Mesodermal cell (in vitro differentiated cells): Measurements from ENCODE around the gene RBPMS2.
"Not testable (repeated sequence)": the region's sequence is repeated elsewhere in the genome, so short reads cannot be mapped to it uniquely, and the experiment has no call there.

ENCODE experiments used
- H3K27ac ChIP-seq: 2 replicates; pipeline ENCODE4 v1.7.0; 2013; ENCODE audit warnings: mild to moderate bottlenecking, low read depth, low read length, moderate library complexity; ENCODE audit not compliant: severe bottlenecking
- H3K36me3 ChIP-seq: 2 replicates; pipeline ENCODE4 v1.7.1; 2013; ENCODE audit warnings: mild to moderate bottlenecking, low read length, moderate library complexity; ENCODE audit not compliant: control insufficient read depth, insufficient read depth
- H3K4me1 ChIP-seq: one replicate; pipeline ENCODE4 v1.7.1; 2013; ENCODE audit warnings: mild to moderate bottlenecking, low read length; ENCODE audit not compliant: insufficient read depth, control insufficient read depth, poor library complexity, severe bottlenecking
- H3K4me3 ChIP-seq: 2 replicates; pipeline ENCODE4 v1.7.0; 2013; ENCODE audit warnings: low read length, control low read depth, mild to moderate bottlenecking; ENCODE audit not compliant: insufficient read depth, poor library complexity, severe bottlenecking; ENCODE audit errors: extremely low read depth
- H3K9me3 ChIP-seq: 2 replicates; pipeline ENCODE4 v1.7.1; 2013; ENCODE audit warnings: mild to moderate bottlenecking, low read length, moderate library complexity; ENCODE audit not compliant: control insufficient read depth
- WGBS, 2 experiments: methylation state at CpG; one replicate each; pipeline ENCODE4 v1.1.5; 2013; ENCODE audit warnings: missing lambda C conversion rate in 2 of 2; ENCODE audit not compliant: insufficient coverage in 2 of 2; 5-methylcytosine and 5-hydroxymethylcytosine counted together

The RBPMS2 gene

DNA sequence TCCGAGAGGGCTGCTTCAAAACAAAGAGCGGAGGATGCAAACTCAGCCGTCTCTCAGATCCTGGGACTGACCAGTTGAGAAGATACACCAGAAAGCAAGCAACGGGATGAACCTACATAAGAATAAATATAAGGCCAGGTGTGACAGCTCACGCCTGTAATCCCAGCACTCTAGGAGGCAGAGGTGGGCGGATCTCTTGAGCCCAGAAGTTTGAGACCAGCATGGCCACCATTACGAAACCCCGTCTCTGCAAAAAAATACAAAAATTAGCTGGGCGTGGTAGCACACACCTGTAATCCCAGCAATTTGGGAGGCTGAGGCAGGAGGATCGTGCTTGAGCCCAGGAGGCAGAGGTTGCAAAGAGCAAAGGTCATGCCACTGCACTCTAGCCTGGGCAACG is 31.7 kb downstream of the RBPMS2 start:
- Histone ChIP-seq H3K4me1 (peaks cover 4% of the 10 kb centered on the region), H3K36me3 (peaks cover 80% of the 10 kb centered on the region), H3K9me3 (no peaks in the 10 kb centered on the region), H3K4me3 (no peak overlapping the region), H3K27ac (no peak overlapping the region)
- 93 to 94% methylated on average over 9 to 10 of the region's 11 CpGs for WGBS, 2 experiments

DNA sequence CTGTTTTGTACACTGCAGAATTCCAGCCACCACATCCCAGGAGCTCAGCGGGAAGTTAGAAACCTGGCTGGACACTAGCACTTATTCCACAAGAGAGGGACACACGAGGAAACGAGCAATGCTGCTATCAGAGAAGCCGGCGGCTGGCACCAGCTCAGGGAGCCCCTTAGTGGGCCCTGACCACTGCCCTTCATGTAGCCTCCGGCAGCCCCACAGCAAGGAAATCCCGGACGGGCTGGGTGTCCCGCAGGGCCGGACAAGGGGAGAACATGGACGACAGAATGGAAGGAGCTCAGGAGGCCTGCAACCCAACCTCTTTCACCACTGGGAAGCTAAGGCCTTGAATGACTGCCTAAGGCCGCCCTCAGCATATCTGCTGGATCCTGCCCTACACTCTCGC is 32.5 kb downstream of the RBPMS2 start:
- 90 to 95% methylated on average over 12 of the region's 13 CpGs for WGBS, 2 experiments
- Histone ChIP-seq H3K9me3 (no peaks in the 10 kb centered on the region), H3K27ac (no peak overlapping the region)

DNA sequence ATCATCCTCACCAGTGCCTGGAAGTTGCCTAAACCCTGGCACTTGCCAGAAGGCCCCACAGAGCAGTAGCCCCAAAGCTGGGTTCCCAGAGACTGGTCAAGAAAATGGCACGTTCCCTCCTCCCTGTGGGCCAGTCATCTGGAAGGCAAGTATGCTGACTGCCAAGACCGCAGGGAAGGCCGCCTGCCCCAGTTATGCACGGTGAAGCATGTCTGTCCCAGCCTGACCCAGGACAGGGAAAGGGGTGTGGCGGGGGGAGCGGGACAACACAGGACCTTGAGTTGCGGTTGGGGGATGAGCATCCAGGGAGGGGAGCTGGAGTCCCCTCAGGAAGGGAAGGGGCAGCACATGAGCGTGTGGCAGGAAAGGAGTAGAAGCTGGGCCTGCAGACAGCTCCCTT is 33.0 kb downstream of the RBPMS2 start:
- Histone ChIP-seq H3K36me3 (peaks cover 73% of the 10 kb centered on the region), H3K27ac (no peak overlapping the region), H3K4me3 (no peak overlapping the region), H3K4me1 (peaks cover 4% of the 10 kb centered on the region), H3K9me3 (no peaks in the 10 kb centered on the region)
- 96 to 98% methylated on average over 7 to 8 of the region's 8 CpGs for WGBS, 2 experiments

More for the DNA sequence above, 32.5 kb downstream of the RBPMS2 start:
- Histone ChIP-seq H3K4me3 (no peak overlapping the region), H3K4me1 (peaks cover 4% of the 10 kb centered on the region), H3K36me3 (peaks cover 77% of the 10 kb centered on the region)

DNA sequence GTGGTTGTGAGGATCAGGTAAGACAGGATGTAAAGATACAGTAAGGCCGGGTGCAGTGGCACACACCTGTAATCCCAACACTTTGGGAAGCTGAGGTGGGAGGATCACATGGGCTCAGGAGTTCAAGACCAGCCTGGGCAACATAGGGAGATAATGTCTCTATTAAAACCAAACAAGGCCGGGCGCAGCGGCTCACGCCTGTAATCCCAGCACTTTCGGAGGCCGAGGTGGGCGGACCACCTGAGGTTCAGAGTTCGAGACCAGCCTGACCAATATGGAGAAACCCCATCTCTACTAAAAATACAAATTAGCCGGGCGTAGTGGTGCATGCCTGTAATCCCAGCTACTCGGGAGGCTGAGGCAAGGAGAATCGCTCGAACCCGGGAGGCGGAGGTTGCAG is 33.7 kb downstream of the RBPMS2 start:
- H3K27ac ChIP-seq, H3K4me1 ChIP-seq, H3K9me3 ChIP-seq, H3K4me3 ChIP-seq: not testable (repeated sequence)
- 73 to 97% methylated on average over 9 of the region's 16 CpGs for WGBS, 2 experiments
- H3K36me3 ChIP-seq: peaks cover 72% of the 10 kb centered on the region

DNA sequence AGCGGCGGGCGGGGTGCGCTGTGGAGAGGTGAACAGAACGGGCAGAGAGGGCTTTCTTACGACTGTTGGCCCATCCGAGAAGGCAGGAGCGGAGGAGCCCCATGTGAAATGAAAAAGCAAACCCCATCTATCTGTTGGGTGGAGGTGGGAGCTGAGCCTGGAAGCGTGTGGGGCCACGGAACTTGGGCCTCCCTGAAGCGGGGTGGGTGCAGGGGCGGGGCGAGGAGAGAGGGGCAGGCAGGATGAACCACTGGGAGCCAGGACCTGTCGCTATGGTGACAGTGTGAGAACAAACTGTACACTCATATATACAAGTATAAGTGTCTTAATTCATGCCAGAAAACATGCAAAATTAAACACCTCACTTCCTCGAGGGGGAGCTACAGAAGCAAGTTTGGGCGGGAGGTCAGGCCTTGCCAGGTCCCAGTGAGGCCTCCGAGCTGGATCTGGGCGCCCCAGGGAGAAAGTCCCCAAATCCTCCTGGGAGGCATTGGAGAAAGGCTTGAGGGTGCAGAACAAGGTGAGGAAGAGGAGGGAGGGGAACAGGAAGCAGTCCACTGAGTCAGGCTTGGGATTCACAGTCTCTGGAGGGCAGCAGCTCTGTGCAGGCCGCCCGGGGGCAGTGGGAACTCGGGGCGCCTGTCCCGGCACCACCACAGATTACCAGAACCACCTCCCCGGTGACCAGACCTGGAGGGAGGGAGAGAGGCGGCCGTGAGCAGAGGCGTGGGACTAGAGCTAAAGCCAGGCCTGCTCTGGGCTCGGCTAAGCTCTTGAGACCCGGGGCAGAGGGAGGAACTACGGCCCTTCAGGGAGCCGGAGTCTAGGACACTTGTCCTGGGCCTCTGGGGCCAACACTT is 34.8 kb downstream of the RBPMS2 start:
- WGBS, 2 experiments: 90% methylated on average over 10 to 18 of the region's 31 CpGs
- Histone ChIP-seq H3K27ac (no peak overlapping the region), H3K4me1 (peaks cover 4% of the 10 kb centered on the region), H3K4me3 (no peak overlapping the region), H3K9me3 (no peaks in the 10 kb centered on the region), H3K36me3 (peaks cover 73% of the 10 kb centered on the region)

DNA sequence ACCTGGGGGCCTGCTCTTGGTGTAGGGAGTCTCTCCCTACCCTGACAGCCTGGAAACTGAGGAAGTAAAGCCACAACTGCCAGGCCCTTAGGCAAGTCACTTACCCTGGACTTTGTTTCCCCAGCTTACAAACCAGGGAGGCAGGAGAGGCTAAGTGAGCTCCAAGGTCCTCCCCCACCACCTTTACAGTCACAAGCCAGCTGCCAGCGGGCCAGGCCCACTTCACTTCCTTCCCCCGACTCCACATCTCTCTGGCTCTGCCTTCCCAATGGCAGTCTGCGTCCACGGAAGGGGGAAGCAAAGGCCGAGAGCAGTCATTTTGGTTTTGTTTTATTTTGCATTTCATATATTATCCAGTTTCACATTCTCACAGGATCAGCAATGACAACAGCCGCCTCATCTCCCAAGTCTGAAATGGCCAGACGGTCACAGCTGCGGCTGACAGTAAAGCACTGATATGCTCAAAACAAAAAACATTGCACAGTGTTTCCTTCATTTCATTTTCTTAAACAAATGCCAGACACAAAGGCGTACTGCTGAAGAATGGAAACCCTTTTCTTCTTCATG is 35.7 kb downstream of the RBPMS2 start:
- 90 to 96% methylated on average over 5 to 6 of the region's 9 CpGs for WGBS, 2 experiments
- Histone ChIP-seq H3K9me3 (no peaks in the 10 kb centered on the region), H3K27ac (no peak overlapping the region), H3K36me3 (peaks cover 72% of the 10 kb centered on the region), H3K4me1 (peaks cover 4% of the 10 kb centered on the region), H3K4me3 (no peak overlapping the region)

DNA sequence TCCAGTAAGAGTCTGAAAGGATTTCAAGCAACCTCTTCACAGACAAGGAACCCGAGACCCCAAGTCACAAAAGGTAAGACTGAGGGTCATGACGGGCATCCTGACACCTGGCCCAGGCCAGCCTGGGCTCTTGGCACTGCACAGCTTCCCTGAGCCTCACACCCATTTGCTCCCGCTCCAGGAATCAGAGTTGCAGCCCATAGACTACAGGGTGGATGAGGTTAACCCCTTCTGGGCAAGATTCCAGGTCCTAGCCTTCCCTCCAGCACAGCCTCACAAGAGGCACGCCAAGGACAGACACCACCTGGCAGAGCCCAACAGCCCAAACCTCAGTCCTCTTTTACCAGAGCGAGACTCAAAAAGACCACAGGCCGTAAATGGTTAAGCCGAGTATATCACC is 36.2 kb downstream of the RBPMS2 start:
- Histone ChIP-seq H3K9me3 (no peaks in the 10 kb centered on the region), H3K36me3 (peaks cover 72% of the 10 kb centered on the region), H3K4me3 (no peak overlapping the region), H3K27ac (no peak overlapping the region), H3K4me1 (peaks cover 4% of the 10 kb centered on the region)
- WGBS, 2 experiments: 80 to 85% methylated on average over 4 to 6 of the region's 7 CpGs

DNA sequence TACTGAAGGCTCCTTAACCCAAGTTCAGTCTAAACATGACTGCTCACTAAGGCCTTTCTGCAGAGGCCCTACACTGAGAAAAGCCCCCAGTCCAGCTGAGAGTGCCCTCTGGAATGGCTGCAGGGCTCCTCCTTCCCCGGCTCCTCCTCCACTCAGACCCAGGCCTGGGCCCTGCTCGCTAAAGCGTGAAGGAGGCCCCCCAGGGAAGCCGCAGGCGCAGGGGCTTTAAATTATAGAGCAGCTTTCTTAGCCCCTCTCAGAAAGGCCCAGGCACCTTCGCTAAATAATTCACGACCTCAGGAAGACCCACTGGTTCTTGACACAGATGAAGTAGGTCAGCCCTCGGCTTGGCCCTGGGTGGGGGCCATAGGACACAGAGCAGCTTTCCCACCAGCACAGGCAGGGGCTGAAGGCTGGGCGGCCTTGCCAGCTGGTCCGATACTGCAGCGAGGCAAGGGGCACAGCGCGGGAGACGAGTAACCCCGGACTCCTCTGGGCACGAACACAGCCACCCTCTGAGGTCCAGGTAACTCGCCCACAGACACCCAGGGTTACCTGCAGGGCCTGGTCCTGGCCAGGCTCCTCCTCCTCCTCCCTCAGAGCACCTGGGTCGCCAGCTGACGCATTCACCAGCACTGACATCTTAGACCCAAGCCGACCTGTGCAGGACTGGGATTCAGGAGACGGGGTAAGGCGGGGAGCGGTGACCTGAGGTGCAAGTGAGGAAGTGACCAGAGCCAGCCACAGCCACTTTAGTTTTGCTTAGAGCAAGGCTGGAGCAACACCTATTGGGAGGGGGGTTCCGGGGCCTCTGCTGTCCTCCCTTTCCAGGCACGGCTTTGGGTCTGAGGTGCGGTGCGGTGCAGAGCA is 36.9 kb downstream of the RBPMS2 start:
- H3K27ac ChIP-seq: no peak overlapping the region
- H3K36me3 ChIP-seq: peaks cover 68% of the 10 kb centered on the region
- H3K4me3 ChIP-seq: no peak overlapping the region
- peaks cover 4% of the 10 kb centered on the region for H3K4me1 ChIP-seq
- WGBS, 2 experiments: 94 to 96% methylated on average over 25 to 26 of the region's 27 CpGs
- H3K9me3 ChIP-seq: no peaks in the 10 kb centered on the region

DNA sequence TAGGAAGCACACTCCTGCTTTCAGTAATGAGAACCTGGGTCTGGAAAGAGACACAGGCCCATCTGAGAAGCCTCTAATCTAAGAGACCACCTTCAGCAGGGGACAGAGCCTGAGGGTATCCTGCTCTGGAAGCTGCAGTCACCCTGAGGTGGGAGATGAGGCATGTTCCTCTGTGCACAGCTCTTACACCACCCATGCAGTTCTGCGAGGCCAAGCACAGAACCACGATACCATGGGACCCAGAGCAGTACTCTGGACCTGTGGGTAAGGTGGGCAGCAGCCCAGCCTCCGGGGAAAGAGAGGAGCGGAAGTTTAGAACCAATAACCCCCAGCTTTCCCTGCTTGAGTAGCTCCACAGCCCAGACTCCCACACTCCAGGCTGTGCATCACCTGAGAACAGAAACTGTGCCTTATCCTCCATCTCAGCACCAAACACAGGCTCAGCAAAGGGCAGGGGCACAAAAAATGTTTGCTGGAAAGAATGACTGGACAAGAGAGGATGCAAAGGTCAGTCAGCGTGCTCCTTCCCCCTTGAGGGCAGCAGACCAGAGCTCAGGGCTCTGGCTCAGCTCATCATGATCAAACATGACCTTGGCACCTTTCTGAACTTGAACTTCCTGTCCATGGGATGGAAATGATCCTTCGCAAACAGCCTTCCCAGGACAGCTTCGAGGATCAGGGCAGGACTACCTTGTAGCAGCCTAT is 43.1 kb downstream of the RBPMS2 start:
- 88 to 98% methylated on average over 5 to 6 of the region's 7 CpGs for WGBS, 2 experiments
- H3K4me1 ChIP-seq: peaks cover 4% of the 10 kb centered on the region
- H3K4me3 ChIP-seq: no peak overlapping the region
- H3K36me3 ChIP-seq: peaks cover 48% of the 10 kb centered on the region
- H3K9me3 ChIP-seq: no peaks in the 10 kb centered on the region
- no peak overlapping the region for H3K27ac ChIP-seq

DNA sequence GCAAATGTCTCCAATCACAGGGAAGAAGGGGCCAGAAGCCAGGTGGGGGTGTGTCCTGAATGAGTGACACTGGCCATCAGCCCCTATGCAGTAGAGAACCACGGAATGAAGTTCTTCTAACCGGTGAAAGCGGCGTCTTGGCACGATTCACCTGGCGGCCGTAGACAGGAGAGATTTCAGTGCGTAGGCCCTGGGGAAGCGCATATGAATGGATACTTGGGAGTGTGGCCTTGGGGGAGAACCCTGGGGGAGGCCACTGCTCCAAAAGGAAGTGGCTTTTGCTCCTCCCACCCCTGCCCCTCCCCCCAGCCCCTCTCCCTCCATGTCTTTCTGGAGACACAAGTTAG is 43.6 kb downstream of the RBPMS2 start:
- Histone ChIP-seq H3K4me1 (peaks cover 4% of the 10 kb centered on the region), H3K9me3 (no peaks in the 10 kb centered on the region), H3K4me3 (no peak overlapping the region), H3K36me3 (peaks cover 45% of the 10 kb centered on the region), H3K27ac (no peak overlapping the region)
- WGBS, 2 experiments: 74 to 77% methylated on average over 8 of the region's 9 CpGs
